HG03025 (cell line): ENCODE results near the gene IL22RA1.

Source experiments
- ATAC-seq: cut with Tn5 transposase; IDR thresholded peaks from one replicate; pipeline ENCODE4 v1.9.1; 2021; ENCODE audit warnings: mild to moderate bottlenecking, moderate library complexity; ENCODE audit not compliant: unreplicated experiment, low FRiP score

IL22RA1 gene

GRCh38 chr1:24142546-24143534 lies at the start of gene IL22RA1:
Gene IL22RA1, minus strand, starts transcription at chr1:24143140. Its CDS starts 58 bp downstream, at chr1:24143082.
- no peak for ATAC-seq

DNA sequence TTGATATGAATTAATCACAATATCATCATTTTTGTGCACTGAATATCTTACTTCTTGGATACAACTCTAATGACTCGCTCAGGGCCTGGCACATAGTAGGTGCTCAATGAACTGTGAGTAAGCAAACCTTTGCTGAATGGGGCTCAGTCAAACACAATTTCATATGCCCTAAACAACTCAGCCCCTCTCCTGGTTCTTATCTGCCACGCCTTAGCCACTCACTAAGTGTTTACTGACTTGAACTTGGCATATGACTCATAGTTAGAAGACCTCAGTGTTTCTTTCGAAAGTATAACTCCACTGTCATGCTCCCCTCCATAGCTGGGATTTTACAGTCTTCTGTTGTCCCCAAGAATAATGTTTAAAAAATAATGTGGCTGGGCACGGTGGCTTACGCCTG lies 48.9 kb upstream of the IL22RA1 start:
- ATAC-seq, result no peak

DNA sequence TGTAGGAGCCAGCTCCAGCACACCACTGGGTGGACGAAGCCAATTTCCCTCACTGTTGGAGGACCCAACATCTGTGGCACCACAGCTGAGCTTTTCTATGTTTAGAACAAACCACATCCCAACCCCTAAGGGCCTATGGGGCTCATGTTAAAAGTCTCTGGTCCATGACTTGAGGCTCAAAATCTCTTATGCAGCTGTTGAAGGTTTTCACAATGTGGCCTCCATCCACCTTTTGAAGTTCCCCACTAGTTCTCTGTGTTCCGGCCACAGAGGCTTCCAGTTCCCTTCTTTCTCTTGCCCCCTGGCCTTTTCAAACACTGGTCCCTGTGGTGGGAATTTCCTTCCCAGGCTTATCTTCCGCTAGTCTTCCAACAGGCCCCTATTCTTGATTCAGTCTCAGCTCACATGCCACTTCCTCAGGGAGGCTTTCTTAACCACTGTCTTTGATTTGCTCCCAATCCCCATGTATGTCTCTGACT lies 48.1 kb upstream of the IL22RA1 start:
- no peak for ATAC-seq

GRCh38 chr1:24189528-24189927 lies 46.6 kb upstream of the IL22RA1 start:
- ATAC-seq, result no peak

DNA sequence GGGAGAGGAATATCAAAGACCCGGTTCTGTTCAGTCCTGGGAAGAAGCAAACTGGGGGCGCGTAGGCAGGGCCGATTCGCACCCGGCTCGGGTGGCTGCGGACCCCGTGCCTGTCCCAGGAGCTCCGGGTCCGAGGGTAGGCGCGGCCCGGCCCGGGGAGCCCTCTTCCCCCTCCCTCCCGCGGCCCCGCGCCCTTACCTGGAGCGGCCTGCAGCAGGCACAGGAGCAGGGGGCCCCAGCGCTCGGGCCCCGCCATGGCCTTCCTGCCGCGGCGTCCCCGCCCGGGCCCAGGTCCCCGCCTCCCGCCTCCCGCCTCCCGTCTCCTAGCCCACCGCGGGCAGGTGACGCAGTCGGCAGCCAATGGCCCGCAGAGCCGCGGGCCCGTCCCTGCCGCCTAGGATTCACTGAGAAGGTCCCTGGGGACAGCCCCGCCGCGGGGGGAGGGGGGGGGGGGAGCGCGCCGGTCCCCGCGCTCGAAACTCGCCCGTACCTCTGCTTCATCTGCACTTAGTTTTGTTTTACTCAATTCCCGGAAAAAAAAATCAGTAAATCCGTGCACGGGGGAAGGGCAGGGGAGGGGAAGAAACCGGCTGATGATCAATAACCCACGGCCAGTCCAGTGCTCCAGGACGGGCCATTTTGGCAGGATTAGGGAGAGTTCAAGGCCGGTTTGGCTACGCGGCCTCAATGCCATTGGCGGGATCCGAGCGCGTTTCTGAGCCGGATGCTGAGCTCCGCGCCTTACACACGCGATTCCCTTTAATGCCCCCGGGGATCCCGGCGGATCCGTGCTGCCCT lies 44.3 kb upstream of the IL22RA1 start, which contains the start of gene IFNLR1:
TSS of gene IFNLR1 (minus strand) at position 297 of the 798 bp plus-strand sequence. CDS start at position 256, 41 bp downstream.
- ATAC-seq, result no peak

GRCh38 chr1:24186711-24186992 lies 43.7 kb upstream of the IL22RA1 start:
- ATAC-seq, result no peak

DNA sequence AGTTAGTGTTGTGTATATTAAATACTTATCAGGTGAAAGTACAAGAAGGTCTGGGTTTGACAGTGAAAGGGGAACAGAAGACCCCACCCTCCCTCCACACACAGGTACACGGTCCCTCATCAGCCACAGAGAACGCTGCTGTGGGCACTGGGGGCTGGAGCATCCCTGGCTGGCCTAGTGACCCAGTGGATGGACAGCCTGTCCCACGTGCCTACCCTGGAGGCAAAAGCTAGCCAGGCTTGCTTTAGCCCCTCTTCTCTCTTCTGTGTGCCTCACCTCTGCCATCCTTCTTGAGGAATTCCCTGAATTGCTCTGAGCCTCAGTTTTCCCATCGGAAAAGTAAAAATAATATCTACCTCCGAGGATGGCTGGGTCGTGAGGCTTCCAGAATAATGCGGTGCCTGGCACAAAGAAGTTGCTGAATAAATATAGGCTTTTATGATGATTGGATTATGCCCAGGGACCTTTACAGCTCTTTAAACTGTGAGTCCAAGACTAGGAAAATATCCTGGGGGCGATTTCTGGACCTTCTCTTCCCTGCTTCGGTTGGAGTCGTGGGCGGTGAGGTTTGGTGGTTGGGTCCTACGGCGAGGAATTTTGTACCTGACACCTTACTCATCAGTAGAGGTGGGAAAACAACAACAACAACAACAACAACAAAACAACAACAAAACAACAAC lies 43.2 kb upstream of the IL22RA1 start:
- no peak for ATAC-seq

DNA sequence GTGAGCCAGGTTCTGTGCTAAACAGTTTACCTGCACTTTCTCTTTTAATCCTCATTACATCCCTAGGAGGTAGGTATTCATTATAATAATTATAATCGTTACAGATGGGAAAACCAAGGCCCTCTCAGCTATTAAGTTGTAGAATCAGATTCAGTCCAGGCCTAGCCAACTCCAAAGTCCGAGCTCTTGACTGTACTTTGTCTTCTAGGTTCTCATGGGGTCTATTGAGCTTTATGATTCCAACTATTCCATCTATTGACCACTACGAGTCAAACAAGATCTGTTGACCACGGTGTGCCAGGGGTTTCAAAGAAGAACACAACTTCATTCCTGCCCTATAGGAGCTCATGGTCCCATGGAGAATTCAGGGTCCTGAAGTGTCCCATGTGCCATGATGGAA lies 42.1 kb upstream of the IL22RA1 start:
- no peak for ATAC-seq

DNA sequence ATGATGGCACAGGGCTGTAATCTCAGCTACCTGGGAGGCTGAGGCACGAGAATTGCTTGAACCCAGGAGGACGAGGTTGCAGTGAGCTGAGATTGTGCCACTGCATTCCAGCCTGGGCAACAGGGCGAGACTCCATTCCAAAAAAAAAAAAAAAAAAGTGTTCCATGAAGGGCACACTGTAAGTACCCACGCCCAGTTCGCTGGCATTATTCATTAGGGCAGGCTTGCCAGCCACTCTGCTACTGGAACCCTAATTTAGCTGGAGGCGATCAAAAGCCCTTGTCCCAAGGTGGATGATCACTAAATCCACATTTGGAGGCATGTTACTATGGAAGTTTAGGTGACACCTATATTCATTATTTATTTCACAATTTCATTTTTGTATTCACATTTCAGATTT lies 39.1 kb upstream of the IL22RA1 start:
- ATAC-seq, result no peak

- no peak for ATAC-seq
These were observed 38.7 kb upstream of the IL22RA1 start for GRCh38 chr1:24181619-24182018.

- no peak for ATAC-seq
These were observed 37.7 kb upstream of the IL22RA1 start for GRCh38 chr1:24180676-24181075.

GRCh38 chr1:24179251-24179840 lies 36.4 kb upstream of the IL22RA1 start:
- no peak for ATAC-seq

DNA sequence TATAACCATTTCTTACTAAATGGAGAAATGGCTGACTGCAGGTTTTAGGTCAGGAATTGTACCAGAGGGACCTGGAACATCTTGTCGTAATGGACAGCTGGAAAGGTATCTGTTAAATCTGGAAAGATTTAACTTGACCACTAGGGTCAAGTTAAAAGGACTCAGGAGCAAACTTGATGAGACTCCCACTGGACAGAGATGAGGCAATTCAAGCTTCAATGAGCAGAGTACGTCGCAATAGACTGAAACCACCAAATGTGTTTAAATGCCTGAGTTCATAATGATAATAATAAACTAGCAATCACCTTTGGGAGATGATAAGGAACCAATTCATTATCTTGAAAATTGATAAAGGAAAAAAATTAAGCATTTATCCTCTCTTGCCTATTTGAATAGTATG lies 35.5 kb upstream of the IL22RA1 start:
- ATAC-seq, result no peak

DNA sequence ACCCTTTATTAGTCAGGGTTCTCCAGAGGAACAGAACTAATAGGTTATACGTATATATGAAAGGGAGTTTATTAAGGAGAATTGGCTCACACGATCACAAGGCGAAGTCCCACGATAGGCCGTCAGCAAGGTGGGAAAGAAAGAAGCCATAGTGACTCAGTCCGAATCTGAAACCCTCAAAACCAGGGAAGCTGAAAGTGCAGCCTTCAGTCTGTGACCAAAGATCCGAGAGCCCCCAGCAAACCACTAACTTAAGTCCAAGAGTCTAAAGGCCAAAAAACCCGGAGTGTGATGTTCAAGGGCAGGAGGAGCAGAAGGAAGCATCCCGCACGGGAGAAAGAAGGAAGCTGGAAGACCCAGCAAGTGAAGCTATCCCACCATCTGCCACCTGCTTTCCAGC lies 34.2 kb upstream of the IL22RA1 start:
- ATAC-seq, result no peak

DNA sequence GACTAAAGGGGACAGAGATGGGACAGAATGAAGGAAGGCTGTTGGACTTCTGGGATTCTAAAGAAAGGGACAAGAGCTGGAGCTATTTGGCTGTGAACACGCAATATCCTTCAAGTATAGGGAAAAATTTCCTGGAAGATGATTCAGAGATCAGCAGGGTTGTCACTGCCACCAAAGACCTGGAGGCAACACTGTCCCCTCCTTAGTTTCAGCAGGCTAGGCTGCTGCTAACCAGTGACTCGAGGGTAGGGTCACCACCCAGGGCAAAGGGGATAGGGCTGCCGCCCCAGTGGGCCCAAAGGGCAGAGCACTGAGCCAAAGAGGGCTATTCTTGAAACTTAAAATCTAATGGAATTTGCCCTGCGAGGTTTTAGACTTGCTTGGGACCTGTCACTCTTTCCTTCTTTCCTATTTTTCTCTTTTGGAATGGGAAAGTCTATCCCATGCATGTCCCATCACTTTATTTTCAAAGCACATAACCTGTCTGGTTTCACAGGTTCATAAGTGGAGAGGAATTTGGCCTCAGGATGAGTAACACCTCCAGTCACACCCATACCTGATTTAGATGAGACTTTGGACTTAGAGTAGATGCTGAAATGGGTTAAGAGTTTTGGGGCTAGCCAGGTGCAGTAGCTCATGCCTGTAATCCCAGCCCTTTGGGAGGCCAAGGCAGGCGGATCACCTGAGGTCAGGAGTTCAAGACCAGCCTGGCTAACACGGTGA lies 32.3 kb upstream of the IL22RA1 start:
- no peak for ATAC-seq

- no peak for ATAC-seq
These were observed 31.0 kb upstream of the IL22RA1 start for GRCh38 chr1:24173638-24174575.

DNA sequence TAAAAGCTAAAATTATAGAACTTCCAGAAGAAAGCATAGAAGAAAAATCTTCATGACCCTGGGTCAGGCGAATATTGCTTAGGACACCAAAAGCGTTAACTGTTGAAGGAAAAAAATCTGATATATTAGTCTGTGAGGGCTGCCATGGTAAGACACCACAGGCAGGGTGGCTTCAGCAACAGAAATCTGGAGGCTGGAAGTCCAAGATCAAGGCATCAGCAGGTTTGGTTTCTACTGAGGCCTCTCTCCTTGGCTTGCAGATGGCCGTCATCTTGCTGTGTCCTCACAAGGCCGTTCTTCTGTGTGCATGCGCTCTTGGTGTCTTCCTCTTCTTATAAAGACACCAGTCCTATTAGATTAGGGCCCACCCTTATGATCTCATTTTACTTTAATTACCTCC lies 29.7 kb upstream of the IL22RA1 start:
- no peak for ATAC-seq

DNA sequence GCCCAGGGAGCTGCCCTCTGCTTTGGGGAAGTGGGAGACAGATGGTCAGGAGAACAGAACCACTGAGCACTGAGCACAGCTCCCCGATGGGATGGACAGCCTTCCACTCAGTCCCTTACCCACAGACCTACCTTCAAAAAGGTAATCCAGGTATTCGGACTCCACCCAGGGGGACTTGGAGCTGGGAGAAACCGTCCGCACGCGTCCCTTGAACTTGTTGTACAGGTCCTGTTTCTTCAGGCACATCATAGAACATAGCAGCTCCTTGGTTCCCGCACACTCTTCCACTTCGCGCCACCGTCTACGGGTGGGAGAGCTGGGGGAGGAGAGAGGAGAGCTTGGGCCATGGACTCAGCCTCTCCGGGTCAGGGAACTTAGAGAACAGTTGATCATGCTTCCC lies 26.3 kb upstream of the IL22RA1 start:
- ATAC-seq, result no peak

DNA sequence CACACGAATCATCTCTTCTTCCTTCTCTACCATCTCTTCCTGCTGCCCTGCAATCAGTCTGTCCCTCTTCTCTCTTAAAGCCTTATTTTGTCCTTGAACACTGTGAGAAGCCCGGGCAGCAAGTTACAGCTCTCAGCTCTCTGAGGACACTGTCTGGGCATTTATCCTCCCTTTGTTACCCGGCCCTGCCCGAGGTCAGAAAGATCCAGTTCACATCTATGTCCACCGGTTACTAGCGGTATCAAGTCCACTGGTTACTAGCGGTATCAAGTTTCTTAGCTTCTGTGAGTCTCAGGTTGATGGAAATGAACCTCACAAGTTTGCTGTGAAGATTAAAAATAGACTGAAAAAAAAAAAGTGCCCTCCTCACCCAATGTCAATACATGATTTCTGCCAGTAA lies 25.3 kb upstream of the IL22RA1 start:
- ATAC-seq, result no peak
